GM15510 (cell line): Measurements from ENCODE around the gene EEF1AKMT1.

Source experiments
- POLR2A ChIP-seq: IDR thresholded peaks from 3 replicates; pipeline ENCODE4 v1.6.1; 2011; ENCODE audit warnings: borderline replicate concordance; ENCODE audit not compliant: insufficient read length; ENCODE audit errors: extremely low read depth

Gene EEF1AKMT1

DNA sequence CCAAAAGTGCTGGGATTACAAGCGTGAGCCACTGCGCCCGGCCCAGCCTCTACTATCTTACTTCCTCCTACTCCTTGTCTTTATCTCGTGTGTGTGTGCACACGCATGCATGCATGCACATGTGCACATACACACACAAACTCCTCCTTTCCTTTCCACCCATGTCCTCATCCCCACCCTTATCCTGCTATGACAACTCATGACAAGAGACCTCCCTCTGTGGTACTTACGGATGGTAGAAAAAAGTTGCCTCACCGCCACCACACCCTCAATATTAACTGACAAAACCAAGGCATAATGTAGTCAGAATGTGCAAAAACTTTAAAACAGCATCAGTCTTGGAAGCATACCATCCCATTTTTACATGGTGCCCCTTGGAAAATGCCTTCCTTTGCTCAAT is 15.9 kb upstream of the EEF1AKMT1 start:
- no peak for TF ChIP-seq POLR2A

DNA sequence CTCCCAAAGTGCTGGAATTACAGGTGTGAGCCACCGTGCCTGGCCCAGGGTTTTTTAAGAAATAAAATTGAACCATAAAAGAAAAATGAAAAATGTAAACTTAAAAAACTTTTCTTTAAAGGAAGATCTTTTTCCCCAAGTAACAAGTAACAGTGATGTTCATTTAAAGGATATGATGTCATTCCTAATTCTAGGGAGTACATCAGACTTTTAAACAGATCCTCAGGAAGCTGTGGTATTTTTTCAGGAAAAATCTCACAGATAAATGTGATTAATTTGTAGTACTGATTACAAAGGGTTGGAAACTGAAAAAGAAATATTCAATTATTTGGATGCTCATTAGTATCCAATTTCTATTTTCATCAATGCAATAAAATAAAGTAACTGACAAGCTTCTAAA is 14.6 kb upstream of the EEF1AKMT1 start:
- TF ChIP-seq POLR2A: no peak

DNA sequence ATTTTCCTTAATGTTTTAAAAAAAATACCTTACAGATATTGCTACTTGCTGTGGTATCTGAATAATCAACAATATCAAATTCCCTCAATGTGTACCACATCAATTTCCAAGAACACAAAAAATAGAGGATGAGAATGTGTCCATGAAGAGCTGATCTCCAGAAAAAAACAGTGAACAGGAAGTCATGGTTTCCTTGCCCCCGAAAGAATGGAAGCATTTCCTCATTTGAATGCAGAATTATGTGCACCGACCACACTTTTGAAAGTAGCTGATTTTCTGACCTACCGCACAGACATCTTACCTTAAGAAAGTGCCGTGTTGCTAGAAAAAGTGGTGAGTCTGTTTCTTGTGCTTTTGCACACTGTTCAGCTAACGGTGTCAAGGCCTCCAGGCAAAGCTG is 13.4 kb upstream of the EEF1AKMT1 start:
- TF ChIP-seq POLR2A: no peak

DNA sequence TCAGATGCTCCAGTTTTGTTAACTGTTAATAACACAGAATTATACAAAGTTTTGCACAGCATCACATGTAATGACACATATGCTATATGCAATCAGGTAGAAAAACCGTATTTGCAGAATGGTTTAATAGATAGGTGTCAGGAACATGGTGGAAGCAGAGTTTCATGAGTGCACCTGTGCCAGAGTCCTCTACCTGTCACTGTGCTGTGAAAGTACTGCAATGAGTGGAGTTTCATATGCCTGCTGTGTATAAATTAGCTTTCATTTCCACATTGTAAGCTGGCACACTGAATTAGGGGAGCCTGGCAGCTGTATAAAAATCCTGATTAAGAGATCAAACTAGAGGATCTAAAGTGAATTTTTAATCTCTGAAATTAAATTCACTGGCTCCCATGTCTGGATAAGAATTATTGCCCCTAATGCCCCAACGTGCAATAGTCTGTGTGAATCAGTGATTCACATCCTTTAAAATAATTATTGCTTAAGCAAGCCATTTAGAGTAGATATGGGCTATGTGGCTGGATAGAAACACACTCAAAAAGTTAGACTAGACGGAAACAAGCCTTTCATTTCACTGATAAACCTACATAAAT is 8.5 kb upstream of the EEF1AKMT1 start:
- no peak for TF ChIP-seq POLR2A

DNA sequence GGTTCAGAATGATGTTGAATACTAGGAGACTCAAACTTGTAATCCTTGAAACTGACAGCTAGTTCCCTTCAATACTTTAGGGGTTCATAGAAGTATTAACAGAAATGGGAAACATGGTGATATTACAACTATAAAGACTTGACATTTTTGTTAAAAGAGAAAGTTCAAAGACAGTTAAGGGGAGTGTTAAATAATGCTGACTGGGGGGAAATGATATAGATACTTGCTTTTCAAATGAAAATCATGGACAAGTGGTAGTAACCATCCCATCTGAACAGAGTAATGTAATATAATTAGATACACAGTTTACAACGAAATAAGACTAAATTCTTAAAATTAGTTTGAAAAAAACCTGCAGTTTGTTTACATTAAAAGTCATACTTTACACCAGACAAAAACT is 6.6 kb upstream of the EEF1AKMT1 start:
- no peak for TF ChIP-seq POLR2A

DNA sequence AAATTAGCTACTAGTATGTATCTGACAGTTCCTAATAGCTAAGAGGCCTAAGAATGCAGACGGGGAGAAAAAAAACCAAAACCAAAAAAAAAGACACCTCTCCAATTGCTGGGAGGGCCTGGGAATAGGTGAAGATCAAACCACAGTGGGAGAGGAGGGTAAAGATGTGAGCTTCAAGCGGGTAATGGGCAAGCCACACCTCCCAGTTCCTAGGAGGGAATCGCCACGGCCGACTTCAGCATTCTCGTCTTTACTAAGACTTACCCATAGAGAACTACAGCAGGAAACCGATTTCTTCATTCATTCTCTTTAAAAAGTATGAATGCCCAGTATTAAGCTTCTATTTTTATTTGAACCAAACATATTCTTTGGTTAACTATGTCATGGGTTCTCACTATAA is 5.6 kb upstream of the EEF1AKMT1 start:
- no peak for TF ChIP-seq POLR2A

DNA sequence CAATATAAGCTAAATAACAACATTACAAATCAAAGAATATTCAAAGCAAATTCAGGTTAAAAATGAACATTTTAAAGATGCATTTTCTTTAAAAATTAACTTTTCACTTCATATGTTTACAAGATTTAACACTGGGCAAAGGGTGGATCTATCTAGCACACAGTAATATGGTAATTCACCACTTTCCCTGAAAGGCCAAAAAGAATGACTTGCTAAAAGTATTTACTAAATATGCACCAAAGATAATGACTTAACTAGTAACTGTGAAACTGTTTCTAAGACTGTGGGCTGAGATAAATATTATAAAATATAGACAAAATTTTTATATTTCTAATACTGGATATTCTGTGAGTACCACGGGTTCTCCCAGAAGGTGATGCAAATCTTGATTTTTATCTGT is 4.5 kb upstream of the EEF1AKMT1 start:
- no peak for TF ChIP-seq POLR2A

DNA sequence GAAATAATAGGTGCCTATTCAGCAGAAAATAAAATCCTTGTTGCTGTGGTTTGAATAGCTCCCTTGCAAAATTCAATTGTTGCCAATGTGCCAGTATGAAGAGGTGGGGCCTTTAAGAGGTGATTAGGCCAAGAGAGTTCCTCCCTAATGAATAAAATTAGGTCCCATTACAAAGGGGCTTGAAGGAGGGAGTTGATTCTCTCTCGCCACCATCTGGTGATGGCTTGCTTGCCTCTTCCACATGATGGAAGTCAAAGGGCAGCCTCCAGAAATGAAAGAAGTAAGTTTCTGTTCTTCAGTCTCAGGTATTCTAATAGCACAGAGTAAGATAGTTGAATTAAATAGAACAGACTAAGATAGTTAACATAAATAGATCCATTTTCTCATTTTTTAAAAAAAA is 3.0 kb upstream of the EEF1AKMT1 start:
- TF ChIP-seq POLR2A: no peak

DNA sequence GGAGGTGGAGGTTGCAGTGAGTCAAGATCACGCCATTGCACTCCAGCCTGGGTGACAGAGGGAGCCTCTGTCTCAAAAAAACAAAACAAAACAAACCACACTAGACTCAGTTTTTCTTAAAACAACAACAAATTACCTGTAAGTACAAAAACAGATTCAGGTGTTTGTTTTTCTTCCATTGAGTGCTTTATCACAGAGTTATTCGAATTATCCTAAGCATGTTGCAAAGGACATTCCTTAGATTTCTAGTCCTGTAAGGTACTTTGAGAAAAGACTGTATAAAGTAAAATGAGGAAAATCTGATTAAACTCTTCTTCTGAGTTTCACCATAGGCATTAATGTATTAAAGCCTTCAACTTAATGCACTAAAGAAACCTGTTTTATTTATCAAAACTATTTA is 2.2 kb upstream of the EEF1AKMT1 start:
- no peak for TF ChIP-seq POLR2A

DNA sequence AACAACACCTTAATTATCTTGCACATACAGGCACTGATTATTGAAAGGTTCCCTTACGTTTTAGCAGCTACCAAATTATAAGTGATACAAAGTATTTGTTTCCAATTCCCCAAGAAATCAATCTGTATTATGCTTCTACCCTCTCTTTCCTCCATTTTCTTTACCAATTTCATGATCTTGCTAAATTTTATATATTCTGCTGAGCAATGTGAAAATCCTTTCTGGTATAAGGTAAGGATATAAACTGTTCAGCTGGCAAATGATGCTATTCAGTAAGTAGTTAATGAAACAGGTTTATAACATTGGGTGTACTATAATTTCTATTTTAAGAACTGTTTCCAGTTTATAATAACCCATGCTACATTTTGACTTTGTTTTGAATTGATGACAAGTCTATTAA is 985 bp upstream of the EEF1AKMT1 start:
- no peak for TF ChIP-seq POLR2A

DNA sequence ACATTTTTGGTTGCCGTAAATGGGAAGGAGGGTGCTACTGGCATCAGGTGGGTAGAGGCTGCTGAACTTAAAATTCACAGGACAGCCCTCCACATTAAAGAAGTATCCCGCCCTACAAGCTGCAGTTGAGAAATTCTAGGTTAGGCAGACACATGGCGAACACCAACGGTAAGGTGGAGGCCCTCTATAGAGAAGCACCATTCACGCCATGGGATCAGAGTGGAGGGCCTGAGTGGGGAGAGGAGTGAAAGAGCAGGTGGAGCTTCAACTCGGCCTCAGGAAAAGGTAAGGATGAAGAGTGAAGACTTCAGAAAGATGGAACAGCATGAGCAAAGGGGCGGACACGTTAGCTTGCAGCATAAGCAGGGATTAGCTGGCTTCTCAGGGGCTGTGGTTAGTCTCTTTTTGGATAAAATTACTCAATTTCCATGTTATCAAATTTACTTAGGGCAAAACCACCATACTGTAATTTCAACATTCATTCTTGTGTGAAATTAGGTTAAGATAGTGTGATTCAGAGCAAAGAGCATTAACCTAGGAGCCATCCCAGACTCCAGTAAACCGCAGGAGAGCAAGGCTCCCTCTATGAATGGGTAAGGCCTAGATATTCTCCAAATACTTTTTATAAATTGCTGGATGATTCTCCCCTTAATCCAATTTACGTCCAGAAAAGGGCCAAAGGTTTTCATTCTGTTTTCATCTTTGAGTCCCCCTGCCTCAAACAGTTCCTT is 1.2 kb downstream of the EEF1AKMT1 start:
- TF ChIP-seq POLR2A: no peak

DNA sequence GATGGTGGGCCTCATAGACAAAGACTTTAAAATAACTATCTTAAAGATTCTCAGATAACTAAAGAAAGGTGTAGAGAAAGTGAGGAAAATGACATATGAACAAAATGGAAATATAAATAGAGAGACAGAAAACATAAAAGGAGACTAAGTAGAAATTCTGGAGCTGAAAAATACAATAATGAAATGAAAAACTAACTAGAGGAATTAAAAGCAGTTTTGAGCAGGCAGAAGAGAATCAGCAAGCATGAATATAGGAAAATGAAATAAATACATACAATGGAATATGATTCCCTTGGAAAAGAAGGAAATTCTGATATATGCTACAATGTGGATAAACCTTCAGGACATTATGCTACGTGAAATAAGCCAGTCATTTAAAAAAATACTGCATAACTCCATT is 3.9 kb downstream of the EEF1AKMT1 start:
- no peak for TF ChIP-seq POLR2A

DNA sequence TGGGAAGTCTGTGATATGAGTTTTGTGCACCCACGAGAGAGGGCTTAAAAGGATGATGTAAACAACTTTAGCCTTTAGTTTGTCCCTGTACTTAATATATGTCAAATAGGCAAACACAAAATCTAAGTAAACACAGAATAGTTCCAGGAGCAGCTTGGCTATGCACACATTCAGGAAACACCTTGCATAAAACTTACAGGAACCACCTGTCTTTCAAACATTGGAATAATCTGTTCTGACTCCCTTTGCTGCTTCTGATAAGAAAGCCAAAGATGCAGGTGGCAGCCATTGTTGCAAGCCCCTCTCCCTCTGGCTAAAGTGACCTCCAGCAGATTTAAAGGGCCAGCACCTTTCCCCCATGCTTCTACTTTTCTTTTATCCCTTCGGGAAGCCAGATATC is 4.7 kb downstream of the EEF1AKMT1 start:
- TF ChIP-seq POLR2A: no peak

DNA sequence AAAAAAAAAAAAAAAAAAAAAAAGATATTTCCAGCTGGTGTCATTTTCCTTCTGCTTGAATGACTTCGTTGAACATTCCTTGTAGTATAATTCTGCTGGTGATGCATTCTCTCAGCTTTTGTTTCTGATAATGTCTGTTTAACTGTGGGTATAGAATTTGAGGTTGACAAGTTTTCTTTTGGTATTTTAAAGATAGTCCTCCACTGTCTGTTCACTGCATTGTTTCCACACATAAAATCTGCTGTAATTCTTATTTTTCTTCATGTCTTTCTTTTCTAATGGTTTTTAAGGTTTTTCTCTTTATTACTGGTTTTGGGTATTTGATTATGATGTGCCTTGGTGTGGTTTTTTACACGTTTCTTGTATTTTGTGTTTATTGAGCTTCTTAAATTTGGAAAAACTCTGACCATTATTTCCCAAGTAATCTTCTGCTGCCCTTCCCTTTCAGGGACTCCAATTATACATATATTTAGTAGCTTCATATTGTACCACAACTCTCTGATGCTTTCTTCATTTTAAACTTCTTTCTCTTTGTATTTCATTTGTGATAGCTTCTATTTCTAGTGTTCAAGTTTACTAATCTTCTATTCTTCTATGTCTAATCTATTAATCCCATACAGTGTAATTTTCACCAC is 6.3 kb downstream of the EEF1AKMT1 start:
- TF ChIP-seq POLR2A: no peak

DNA sequence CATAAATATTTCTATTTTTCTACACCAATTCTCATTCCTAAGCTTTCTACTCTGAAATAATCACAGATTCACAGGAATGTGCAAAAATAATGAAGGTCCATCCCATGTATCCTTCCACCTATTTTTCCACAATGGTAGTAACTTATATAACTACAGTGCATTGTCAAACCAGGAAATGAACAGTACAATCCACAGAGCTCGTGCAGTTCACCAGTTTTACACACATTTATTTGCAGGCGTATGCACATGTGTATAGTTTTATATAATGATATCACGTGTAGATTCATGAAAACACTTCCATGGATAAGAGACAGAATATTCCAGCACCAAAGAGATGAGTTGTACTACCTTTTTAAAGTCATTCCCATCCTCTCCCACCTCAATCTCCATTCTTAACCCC is 12.9 kb downstream of the EEF1AKMT1 start:
- TF ChIP-seq POLR2A: no peak

DNA sequence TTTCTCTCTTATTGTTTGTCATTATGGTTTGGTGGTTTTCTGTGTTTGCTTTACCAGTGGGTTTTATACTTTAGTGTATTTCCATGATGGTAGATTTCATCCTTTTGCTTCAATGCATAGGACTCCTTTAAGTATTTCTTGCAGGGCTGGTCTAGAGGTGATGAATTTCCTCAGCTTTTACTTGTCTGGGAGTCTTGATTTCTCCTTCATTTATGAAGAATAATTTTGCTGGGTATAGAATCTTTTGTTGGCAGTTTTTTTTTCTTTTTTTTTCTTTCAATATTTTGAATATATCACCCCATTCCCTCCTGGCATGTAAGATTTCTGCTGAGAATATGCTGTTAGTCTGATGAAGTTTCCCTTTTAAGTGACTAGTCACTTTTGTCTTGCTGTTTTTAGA is 19.8 kb downstream of the EEF1AKMT1 start:
- no peak for TF ChIP-seq POLR2A
